K562 (cell line): ENCODE measurements around the gene CTTNBP2.

Source experiments
- CTCF ChIP-seq, 3 experiments: IDR thresholded peaks in 2 of 3; conservative IDR thresholded peaks in 1 of 3; 2 replicates each; pipeline ENCODE4 v1.5.1; 2011 to 2012; ENCODE audit warnings: low read length in 3 of 3, mild to moderate bottlenecking in 3 of 3, control low read depth in 2 of 3, improper control_type of control experiment in 1 of 3, inconsistent platforms in 1 of 3, low read depth in 1 of 3, mixed read lengths in 1 of 3, moderate library complexity in 1 of 3; ENCODE audit not compliant: insufficient read depth in 2 of 3
- IRF9 ChIP-seq: fragments of 450-650 bp; IDR thresholded peaks from 2 replicates; pipeline ENCODE4 v1.6.1; 2016; ENCODE audit warnings: missing biosample characterization, missing genetic modification characterization
- JUND ChIP-seq, 2 experiments: IDR thresholded peaks; 2 replicates in 1 of 2; 3 replicates in 1 of 2; pipeline ENCODE4 v1.6.1; 2011; ENCODE audit warnings: borderline replicate concordance in 2 of 2, low read depth in 2 of 2, low read length in 2 of 2, improper control_type of control experiment in 1 of 2, missing biosample characterization in 1 of 2, missing genetic modification characterization in 1 of 2, missing genetic modification reagents in 1 of 2
- MTF1 ChIP-seq: fragments of 250-450 bp; sonication (Bioruptor Pico); IDR thresholded peaks from 2 replicates; pipeline ENCODE4 v1.9.0; 2021; ENCODE audit warnings: moderate library complexity, mild to moderate bottlenecking, inconsistent platforms, borderline replicate concordance
- XRCC5 ChIP-seq: fragments of 200-400 bp; formaldehyde crosslinking; IDR thresholded peaks from 2 replicates; pipeline ENCODE4 v1.6.1; 2017; ENCODE audit warnings: low read depth, mild to moderate bottlenecking, low read length
- TF ChIP-seq, protein P1 (sequence below): fragments of 450-650 bp; formaldehyde crosslinking; IDR thresholded peaks from 2 replicates; pipeline ENCODE4 v1.4.0; 2022; ENCODE audit warnings: missing genetic modification characterization

DNA sequence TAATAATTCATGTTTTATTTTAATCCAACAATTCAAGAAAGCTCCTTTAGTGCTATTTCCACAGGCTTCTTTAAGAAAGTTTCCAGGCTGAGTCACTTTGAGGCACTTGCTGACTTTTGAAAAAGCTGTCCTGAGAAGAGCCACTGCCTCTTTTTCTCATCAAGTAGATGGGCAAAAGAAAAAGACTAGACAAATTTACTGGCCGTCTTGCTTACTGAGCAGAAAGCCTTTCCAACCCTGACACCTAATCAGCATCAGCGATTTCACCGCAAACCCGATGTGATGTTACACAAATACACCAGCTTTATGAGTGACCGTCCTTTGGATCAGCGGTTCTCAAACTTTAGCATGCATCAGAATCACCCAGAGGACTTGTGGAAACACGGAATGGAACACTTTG, 24.3 kb downstream of the CTTNBP2 start:
- TF ChIP-seq MTF1 (CRISPR knock-in tag) (no peak), IRF9 (tag) (no peak), JUND (IDR thresholded peaks at IDR 0.05; ENCODE audit: borderline replicate concordance, low read depth, low read length) (no peak), JUND (tag; IDR thresholded peaks at IDR 0.05; ENCODE audit: borderline replicate concordance, low read depth, low read length) (no peak), CTCF (IDR thresholded peaks at IDR 0.05 in 2 of 3, conservative IDR thresholded peaks at IDR 0.05 in 1 of 3; ENCODE audit: insufficient read depth in 2 of 3, low read depth in 1 of 3, low read length in 3 of 3) (no peak), XRCC5 (no peak)
- TF ChIP-seq, protein P1, sequence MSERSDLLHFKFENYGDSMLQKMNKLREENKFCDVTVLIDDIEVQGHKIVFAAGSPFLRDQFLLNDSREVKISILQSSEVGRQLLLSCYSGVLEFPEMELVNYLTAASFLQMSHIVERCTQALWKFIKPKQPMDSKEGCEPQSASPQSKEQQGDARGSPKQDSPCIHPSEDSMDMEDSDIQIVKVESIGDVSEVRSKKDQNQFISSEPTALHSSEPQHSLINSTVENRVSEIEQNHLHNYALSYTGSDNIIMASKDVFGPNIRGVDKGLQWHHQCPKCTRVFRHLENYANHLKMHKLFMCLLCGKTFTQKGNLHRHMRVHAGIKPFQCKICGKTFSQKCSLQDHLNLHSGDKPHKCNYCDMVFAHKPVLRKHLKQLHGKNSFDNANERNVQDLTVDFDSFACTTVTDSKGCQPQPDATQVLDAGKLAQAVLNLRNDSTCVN (CRISPR knock-in tag) = no peak
